ENCODE results near the gene ARNT2. TPM values are rescaled to one million over a fixed set of nuclear protein-coding genes. Genes with fewer than 3 reads are reported as not detected.

The ARNT2 gene
- total RNA-seq, 1 experiment from 2014 or later = 3.6 TPM

- no TSS peak for BruUV-seq (replicated peaks)
- CTCF ChIA-PET = no interaction called here
- no peak for DNase-seq
- no peak overlapping the region for H3K27ac Mint-ChIP-seq (ENCODE audit: unreplicated experiment)
- no peak for TF ChIP-seq CTCF (IDR thresholded peaks at IDR 0.05; ENCODE audit: unreplicated experiment)
- H3K4me1 Mint-ChIP-seq (ENCODE audit: low read depth, unreplicated experiment) = no peaks in the 10 kb centered on the region
- H3K27me3 Mint-ChIP-seq (ENCODE audit: unreplicated experiment) = peaks cover 86% of the 10 kb centered on the region
- no peak overlapping the region for H3K4me3 Mint-ChIP-seq (ENCODE audit: low read depth, unreplicated experiment)
- intact Hi-C loops (cut with micrococcal nuclease; ENCODE audit: unreplicated experiment) = no loop called here
- H3K36me3 Mint-ChIP-seq (ENCODE audit: insufficient read depth, unreplicated experiment) = no peaks in the 10 kb centered on the region
- H3K9me3 Mint-ChIP-seq (ENCODE audit: low read depth, unreplicated experiment) = no peaks in the 10 kb centered on the region
These were observed 2.7 kb upstream of the ARNT2 start for GRCh38 chr15:80401456-80401855.

- no peak for DNase-seq
- intact Hi-C loops (cut with micrococcal nuclease; ENCODE audit: unreplicated experiment) = no loop called here
- H3K4me1 Mint-ChIP-seq (ENCODE audit: low read depth, unreplicated experiment) = no peaks in the 10 kb centered on the region
- no peaks in the 10 kb centered on the region for H3K36me3 Mint-ChIP-seq (ENCODE audit: insufficient read depth, unreplicated experiment)
- CTCF ChIA-PET = no interaction called here
- no peak for TF ChIP-seq CTCF (IDR thresholded peaks at IDR 0.05; ENCODE audit: unreplicated experiment)
- no TSS peak for BruUV-seq (replicated peaks)
- H3K9me3 Mint-ChIP-seq (ENCODE audit: low read depth, unreplicated experiment) = no peaks in the 10 kb centered on the region
- no peak overlapping the region for H3K4me3 Mint-ChIP-seq (ENCODE audit: low read depth, unreplicated experiment)
- peaks cover 86% of the 10 kb centered on the region for H3K27me3 Mint-ChIP-seq (ENCODE audit: unreplicated experiment)
- H3K27ac Mint-ChIP-seq (ENCODE audit: unreplicated experiment) = no peak overlapping the region
These were observed 1.8 kb upstream of the ARNT2 start for GRCh38 chr15:80402339-80402738.

- BruUV-seq (replicated peaks) = no TSS peak
- H3K4me1 Mint-ChIP-seq (ENCODE audit: low read depth, unreplicated experiment) = no peaks in the 10 kb centered on the region
- H3K4me3 Mint-ChIP-seq (ENCODE audit: low read depth, unreplicated experiment) = peak overlapping the region; percentile 59
- intact Hi-C loops (cut with micrococcal nuclease; ENCODE audit: unreplicated experiment) = no loop called here
- CTCF ChIA-PET = no interaction called here
- TF ChIP-seq CTCF (IDR thresholded peaks at IDR 0.05; ENCODE audit: unreplicated experiment) = no peak
- no peaks in the 10 kb centered on the region for H3K9me3 Mint-ChIP-seq (ENCODE audit: low read depth, unreplicated experiment)
- peak; percentile 27 for DNase-seq
- H3K36me3 Mint-ChIP-seq (ENCODE audit: insufficient read depth, unreplicated experiment) = no peaks in the 10 kb centered on the region
- peaks cover 86% of the 10 kb centered on the region for H3K27me3 Mint-ChIP-seq (ENCODE audit: unreplicated experiment)
- H3K27ac Mint-ChIP-seq (ENCODE audit: unreplicated experiment) = no peak overlapping the region
These were observed 498 bp upstream of the ARNT2 start for GRCh38 chr15:80403712-80404056.

- CTCF ChIA-PET = interaction anchor here (1.0 to 1.2 kb wide), 2 partner anchors 12 to 14 kb away, joined by 3 read pairs; no protein-coding TSS in a partner anchor
- no peaks in the 10 kb centered on the region for H3K4me1 Mint-ChIP-seq (ENCODE audit: low read depth, unreplicated experiment)
- H3K27ac Mint-ChIP-seq (ENCODE audit: unreplicated experiment) = no peak overlapping the region
- no TSS peak for BruUV-seq (replicated peaks)
- peak overlapping the region; percentile 59 for H3K4me3 Mint-ChIP-seq (ENCODE audit: low read depth, unreplicated experiment)
- TF ChIP-seq CTCF (IDR thresholded peaks at IDR 0.05; ENCODE audit: unreplicated experiment) = no peak
- peaks cover 86% of the 10 kb centered on the region for H3K27me3 Mint-ChIP-seq (ENCODE audit: unreplicated experiment)
- H3K9me3 Mint-ChIP-seq (ENCODE audit: low read depth, unreplicated experiment) = no peaks in the 10 kb centered on the region
- peak; percentile 6 for DNase-seq
- no peaks in the 10 kb centered on the region for H3K36me3 Mint-ChIP-seq (ENCODE audit: insufficient read depth, unreplicated experiment)
- intact Hi-C loops (cut with micrococcal nuclease; ENCODE audit: unreplicated experiment) = no loop called here
These were observed 775 bp downstream of the ARNT2 start for GRCh38 chr15:80404761-80405553.

Measured in Calu3 (cell line).